CD4-positive, alpha-beta T cell treated with Interleukin-12 subunit alpha and Interleukin-12 subunit beta, for 1 hour (primary cell): ENCODE data around the gene FAM20C.
"Not testable (repeated sequence)": the region's sequence is repeated elsewhere in the genome, so short reads cannot be mapped to it uniquely, and the experiment has no call there.

ENCODE experiments used
- DNase-seq: peaks from one replicate; pipeline ENCODE4 v3.0.0-alpha.2; 2020

Gene FAM20C

GRCh38 chr7:193481-194251, 1.3 kb downstream of the FAM20C start:
- DNase-seq = no peak

- DNase-seq = no peak
Observed at GRCh38 chr7:194252-195009, 2.1 kb downstream of the FAM20C start.

- no peak for DNase-seq
Observed at GRCh38 chr7:195010-195829, 2.8 kb downstream of the FAM20C start.

- DNase-seq = no peak
Observed at GRCh38 chr7:195830-196128, 3.4 kb downstream of the FAM20C start.

GRCh38 chr7:196283-196682, 3.9 kb downstream of the FAM20C start:
- no peak for DNase-seq

GRCh38 chr7:196778-197321, 4.5 kb downstream of the FAM20C start:
- DNase-seq = no peak

- DNase-seq = no peak
Observed at GRCh38 chr7:197413-198335, 5.3 kb downstream of the FAM20C start.

- DNase-seq = no peak
Observed at GRCh38 chr7:199483-200249, 7.3 kb downstream of the FAM20C start.

- no peak for DNase-seq
Observed at GRCh38 chr7:200290-200689, 7.9 kb downstream of the FAM20C start.

GRCh38 chr7:200704-201103, 8.3 kb downstream of the FAM20C start:
- no peak for DNase-seq

- no peak for DNase-seq
Observed at GRCh38 chr7:204326-204725, 12.0 kb downstream of the FAM20C start.

GRCh38 chr7:205115-206010, 13.0 kb downstream of the FAM20C start:
- no peak for DNase-seq

GRCh38 chr7:206351-206750, 14.0 kb downstream of the FAM20C start:
- not testable (repeated sequence) for DNase-seq

GRCh38 chr7:207418-208129, 15.2 kb downstream of the FAM20C start:
- no peak for DNase-seq

GRCh38 chr7:208130-208673, 15.8 kb downstream of the FAM20C start:
- DNase-seq = no peak

GRCh38 chr7:208816-209215, 16.4 kb downstream of the FAM20C start:
- DNase-seq = no peak

GRCh38 chr7:209416-209815, 17.0 kb downstream of the FAM20C start:
- no peak for DNase-seq

- no peak for DNase-seq
Observed at GRCh38 chr7:209906-210305, 17.5 kb downstream of the FAM20C start.

- no peak for DNase-seq
Observed at GRCh38 chr7:210401-210925, 18.1 kb downstream of the FAM20C start.
